ENCODE measurements around the gene CTSZ. TPM values are rescaled to one million over a fixed set of nuclear protein-coding genes. Genes with fewer than 3 reads are reported as not detected.

CTSZ gene
- total RNA-seq = 144 and 156 TPM in 2 replicates

DNA sequence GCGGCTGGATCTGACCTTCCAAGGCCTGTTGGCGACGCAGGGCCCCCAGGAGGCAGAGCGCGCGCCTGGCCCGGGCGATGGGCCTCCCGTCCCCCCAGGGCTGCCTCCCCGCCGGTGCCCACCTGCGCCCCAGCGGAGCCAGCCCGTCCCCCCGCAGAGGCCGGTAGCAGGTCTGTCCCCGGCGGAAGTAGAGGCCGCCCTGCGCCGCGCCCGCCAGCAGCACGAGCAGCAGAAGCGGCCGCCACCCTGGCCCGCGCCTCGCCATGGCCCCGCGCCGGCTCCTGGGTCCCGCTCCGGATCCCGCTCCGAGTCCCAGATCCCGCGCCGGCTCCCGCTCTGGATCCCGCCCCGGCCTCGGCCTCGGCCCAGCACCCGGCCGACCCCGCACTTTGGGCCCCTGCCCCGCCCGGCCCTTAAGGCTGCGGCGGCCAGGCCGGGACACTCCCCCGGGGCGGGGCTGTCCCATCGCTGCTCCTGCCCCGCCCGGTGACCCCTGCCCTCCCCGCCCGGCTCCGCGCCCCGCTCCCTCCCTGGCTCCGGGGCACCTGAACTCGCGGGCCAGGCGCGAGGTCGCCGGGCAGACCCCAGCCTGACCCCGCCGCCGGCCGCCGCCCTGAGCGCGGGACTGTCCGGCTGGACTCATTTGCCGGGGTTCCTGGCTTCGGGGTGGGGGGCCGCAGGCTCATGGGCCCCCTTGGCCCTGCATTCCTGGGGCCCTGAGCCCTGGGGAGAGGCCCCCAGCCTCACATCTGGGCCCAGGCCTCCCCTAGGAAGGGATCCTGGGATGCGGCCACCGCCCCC is at the start of gene CTSZ:
Gene CTSZ (minus strand): TSS at position 391 of the 801 bp plus-strand sequence. CDS start 126 bp downstream, at position 265.

GRCh38 chr20:59042151-59042795 is 35.2 kb upstream of the CTSZ start, which contains the start of gene PRELID3B:
Gene PRELID3B, minus strand, starts transcription at chr20:59042786. Its CDS starts 56 bp downstream, at chr20:59042730.

DNA sequence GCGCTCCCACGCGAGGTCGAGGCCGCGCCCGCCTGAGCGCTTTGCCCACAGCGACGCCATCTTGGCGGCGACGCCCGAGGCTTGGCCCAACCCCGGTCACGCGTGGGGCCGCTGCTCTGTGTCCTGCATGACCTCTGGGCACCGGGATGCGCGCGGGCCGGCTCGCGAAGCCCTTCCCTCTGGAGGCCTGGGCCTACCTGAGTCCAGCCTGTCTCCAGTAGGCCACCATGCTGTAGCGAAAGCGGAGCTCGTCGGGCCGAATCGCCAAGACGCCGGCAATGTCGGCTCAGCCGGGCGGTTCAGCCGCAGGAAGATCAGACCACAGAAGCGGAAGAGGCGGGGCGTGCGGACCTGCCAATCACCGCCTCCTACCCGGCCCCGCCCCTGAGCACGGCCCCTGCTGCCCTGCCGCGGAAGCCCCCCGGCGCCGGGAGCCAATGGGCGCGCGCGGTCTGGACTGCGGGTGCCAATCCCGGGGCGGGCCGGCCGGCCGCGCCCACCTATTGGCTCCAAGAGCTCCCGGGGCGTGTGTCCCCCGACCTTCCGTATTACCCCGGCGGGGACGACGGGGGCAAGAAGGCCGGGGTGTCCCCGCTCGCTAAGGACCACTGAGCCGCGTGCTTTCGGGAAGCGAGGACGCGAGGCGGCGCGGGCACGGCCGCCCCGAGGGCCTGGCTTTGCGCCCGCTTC is 25.1 kb upstream of the CTSZ start, which contains the start of gene ATP5F1E:
Gene ATP5F1E (minus strand): TSS at position 313 of the 690 bp plus-strand sequence. CDS start 84 bp downstream, at position 229.

DNA sequence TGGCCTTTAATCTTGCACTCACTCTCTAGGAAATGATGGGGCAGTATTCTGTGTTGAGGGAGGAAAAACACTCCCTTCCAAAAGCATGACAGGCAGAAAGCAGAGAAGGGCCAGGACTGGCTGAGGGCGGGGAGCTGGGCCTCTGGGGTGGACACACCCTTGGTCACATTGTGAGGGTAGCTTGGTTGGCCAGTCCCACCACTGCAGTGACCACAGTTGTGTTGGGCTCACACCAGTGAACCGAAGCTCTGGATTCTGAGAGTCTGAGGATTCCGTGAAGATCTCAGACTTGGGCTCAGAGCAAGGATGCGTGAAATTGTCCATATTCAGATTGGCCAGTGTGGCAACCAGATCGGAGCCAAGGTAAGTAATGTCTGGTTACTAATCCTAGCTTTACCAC is 12.2 kb upstream of the CTSZ start, which contains the start of gene TUBB1:
Gene TUBB1 (plus strand): TSS at position 213 of the 400 bp plus-strand sequence. CDS start 94 bp downstream, at position 307.

GRCh38 chr20:58980711-58981627 is 26.1 kb downstream of the CTSZ start, which contains the start of gene NELFCD:
Gene NELFCD, plus strand, starts transcription at chr20:58981256. Its CDS starts 54 bp downstream, at chr20:58981310.

Other genes starting within 250 kb of the CTSZ start
- 0.58 and 1.1 TPM in 2 replicates for gene GNAS-AS1, start 156.4 kb downstream of the CTSZ start, total RNA-seq
- gene GNAS, start 154.5 kb downstream of the CTSZ start, total RNA-seq = 220 and 244 TPM in 2 replicates
- gene NELFCD, start 26.0 kb downstream of the CTSZ start, total RNA-seq = 39.7 and 51.0 TPM in 2 replicates
- gene TUBB1, start 12.2 kb upstream of the CTSZ start, total RNA-seq = not detected in 2 replicates
- gene ATP5F1E, start 25.1 kb upstream of the CTSZ start, total RNA-seq = 22.8 and 25.9 TPM in 2 replicates
- 76.1 and 91.3 TPM in 2 replicates for gene PRELID3B, start 35.5 kb upstream of the CTSZ start, total RNA-seq
- not detected in 2 replicates for gene ZNF831, start 156.6 kb upstream of the CTSZ start, total RNA-seq

Measured in regular cardiac myocyte (primary cell).